Superior temporal gyrus (tissue), 1 donor: ENCODE data around the gene SYT13.
A peak's percentile ranks its signal among the peaks of the same experiment; 100 is the strongest.

Source experiments
- DNase-seq: peaks from one replicate; pipeline ENCODE4 v3.0.0-alpha.2; 2016; ENCODE audit errors: extremely low spot score

Gene SYT13

GRCh38 chr11:45217991-45218390 lies 68.2 kb downstream of the SYT13 start:
- no peak for DNase-seq

DNA sequence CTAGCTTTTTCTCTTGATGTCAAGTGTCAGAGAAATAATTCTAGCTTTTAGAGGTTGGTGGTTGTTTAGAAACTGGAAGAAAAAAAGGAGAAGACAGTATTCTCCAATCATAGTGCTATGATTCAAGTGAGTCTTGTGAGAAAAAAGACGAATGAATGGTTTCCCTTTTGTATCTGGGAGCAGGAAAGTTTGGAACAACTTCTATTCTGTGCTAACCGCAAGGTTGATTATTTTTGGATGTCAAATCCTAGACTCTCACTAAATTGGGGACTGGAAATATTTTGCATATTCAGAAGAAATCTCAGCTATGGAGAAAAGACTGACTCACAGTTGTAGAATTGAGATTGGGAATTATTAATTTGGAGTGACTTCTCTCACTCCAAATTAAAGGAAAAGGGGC lies 69.2 kb downstream of the SYT13 start:
- no peak for DNase-seq

GRCh38 chr11:45216031-45216430 lies 70.1 kb downstream of the SYT13 start:
- DNase-seq, result no peak

GRCh38 chr11:45215098-45215865 lies 70.9 kb downstream of the SYT13 start:
- DNase-seq, result no peak

- DNase-seq, result no peak
These were observed 72.4 kb downstream of the SYT13 start for GRCh38 chr11:45213717-45214116.

GRCh38 chr11:45213316-45213665 lies 72.8 kb downstream of the SYT13 start:
- no peak for DNase-seq

DNA sequence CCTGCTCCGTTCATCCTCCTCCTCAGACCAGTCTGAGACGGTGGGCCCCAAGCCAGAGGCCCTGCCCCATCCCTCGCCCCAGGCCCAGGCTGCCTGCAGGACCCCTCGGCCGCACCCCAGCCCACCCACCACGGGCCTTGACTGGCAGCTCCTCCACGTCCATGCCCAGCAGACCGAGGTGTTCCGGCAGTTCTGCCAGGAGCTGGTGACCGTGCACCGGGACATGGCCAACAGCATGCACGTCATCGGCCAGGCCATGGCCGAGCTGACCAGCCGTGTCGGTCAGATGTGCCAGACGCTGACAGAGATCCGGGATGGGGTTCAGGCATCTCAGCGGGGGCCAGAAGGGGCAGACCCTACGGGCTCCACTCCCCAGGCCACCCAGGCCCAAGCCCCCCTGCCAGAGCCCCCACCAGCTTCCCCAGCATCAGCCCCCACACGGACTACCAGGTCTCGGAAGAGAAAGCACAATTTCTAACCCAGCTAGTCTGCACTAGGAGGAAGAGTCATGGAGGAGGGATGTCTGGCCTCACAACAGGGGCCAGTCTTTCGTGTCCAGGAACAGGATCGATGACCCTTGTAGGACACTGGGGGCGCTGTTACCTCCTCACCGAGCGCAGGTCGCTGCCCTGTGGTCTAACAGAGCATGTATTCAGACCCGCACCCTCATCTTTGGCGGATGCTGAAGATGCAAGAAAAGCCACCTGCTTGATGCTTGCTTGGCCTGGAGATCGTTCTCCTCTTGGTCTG lies 73.4 kb downstream of the SYT13 start:
- DNase-seq, result no peak

DNA sequence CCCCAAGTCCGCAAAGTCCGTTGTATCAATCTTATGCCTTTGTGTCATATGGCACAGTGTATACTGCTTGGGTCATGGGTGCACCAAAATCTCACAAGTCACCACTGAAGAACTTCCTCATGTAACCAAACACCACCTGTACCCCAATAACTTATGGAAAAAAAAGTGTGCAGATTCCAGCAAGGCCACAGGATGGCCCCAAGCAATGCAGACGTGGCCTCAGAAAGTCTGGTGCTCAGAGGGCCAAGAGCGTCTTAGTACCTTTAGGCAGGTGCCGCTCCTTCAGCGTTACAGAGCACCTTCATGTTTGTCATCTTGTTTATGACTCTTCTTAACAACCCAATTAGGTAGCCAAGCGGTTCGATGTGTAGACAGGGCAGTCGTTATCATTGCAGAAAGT lies 74.4 kb downstream of the SYT13 start:
- no peak for DNase-seq

- DNase-seq, result no peak
These were observed 75.3 kb downstream of the SYT13 start for GRCh38 chr11:45210846-45211245.

DNA sequence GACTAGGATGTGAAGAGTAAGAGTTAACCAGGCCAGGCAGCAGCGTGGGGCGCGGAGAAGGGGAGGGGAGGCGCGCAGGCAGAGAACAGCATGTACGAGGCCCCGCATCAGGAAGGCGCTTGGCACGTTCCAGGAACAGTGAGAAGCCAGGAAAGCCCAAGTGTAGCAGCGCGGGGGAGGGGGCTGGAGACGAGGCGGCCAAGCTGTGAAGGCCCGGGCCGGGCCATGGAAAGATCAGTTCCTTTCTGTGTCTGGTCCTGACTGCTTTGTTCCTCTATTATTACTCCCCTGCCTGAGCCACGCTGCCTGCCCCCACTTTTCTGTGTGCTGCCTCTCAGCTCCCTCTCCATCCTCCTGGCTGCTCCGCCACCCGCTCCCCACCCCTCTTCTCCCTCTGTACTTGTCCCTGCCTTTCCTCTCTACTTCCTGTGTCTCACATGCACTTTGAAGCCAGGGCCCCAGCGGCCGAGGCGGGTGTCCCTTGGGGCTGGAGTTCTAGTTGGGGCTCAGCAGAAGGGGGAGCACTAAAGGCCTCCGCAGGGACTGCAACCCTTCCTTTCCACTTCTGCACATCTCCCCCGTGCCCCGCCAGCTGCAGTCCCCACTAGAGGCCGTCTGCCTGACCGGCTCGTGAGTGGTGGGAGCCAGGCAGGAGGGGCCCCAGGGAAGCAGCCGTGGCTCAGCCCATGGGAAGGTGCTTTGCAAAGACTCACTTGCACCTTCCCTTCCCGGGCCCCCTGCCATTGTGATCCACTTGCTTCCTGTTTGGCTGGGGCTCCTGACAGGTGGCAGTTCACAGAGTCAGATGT lies 76.0 kb downstream of the SYT13 start:
- DNase-seq, result peak; percentile 58

GRCh38 chr11:45209000-45209879 lies 76.9 kb downstream of the SYT13 start:
- no peak for DNase-seq

DNA sequence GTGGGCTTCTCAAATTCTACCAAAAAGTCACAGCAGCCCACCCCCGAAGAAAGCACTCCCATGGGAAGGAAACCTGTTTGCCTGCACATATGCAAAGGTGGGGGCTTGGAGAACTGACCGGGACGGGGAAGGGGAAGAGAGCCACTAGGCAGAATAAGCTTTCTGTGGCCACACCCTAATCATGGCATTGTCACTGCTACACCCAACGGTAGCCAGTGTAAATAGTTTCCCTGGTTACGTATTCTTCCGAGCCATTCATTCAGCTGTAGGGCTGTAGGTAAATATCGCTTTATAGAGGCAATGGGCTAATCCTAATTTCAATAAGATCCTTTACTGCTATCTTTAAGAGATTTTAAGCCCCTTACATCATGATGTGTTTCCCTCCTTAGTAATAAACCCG lies 78.0 kb downstream of the SYT13 start:
- no peak for DNase-seq

GRCh38 chr11:45205978-45206377 lies 80.2 kb downstream of the SYT13 start:
- no peak for DNase-seq

GRCh38 chr11:45204761-45205160 lies 81.4 kb downstream of the SYT13 start:
- no peak for DNase-seq

DNA sequence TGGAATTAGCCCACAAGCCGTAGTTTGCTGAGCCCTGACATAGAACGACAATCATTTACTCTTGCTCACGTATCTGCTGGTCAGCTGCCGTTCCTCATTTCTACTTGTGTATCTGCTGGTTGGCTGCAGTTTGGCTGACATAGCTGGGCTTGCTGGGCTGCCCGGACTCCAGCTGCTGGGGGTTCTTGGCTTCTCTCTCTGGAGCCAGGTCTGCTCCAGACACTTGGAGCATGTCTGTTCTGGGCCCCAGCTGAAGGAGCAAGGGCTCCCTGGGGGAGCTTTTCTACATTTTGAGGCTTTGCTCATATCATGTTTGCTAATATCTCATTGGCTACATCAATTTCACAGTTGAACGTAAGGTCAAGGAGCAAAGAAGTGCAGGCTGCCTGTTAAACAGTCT lies 92.4 kb downstream of the SYT13 start:
- DNase-seq, result no peak
